ENCODE results near the gene PAQR7. TPM values are rescaled to one million over a fixed set of nuclear protein-coding genes. Genes with fewer than 3 reads are reported as not detected.
A peak's percentile ranks its signal among the peaks of the same experiment; 100 is the strongest.

The PAQR7 gene
- total and polyA plus RNA-seq, 4 donors: 4.2 to 12.1 (median 6.6) TPM

GRCh38 chr1:25836695-25837094 is 38.8 kb downstream of the PAQR7 start:
- Histone ChIP-seq H3K27ac (ENCODE audit: low read depth in 1 of 2, low read length in 1 of 2) (no peak overlapping the region), H3K4me3 (no peak overlapping the region), H3K9ac (ENCODE audit: insufficient read depth in 1 of 2, low read length in 2 of 2) (no peak overlapping the region), H3K36me3 (ENCODE audit: control insufficient read depth in 4 of 4, insufficient read depth in 4 of 4, low read length in 4 of 4) (peaks cover 11 to 21% (median 16%) of the 10 kb centered on the region in 4 donors), H3K9me3 (ENCODE audit: control insufficient read depth in 4 of 4, insufficient read depth in 3 of 4, low read length in 3 of 4) (no peaks in the 10 kb centered on the region), H3K4me1 (ENCODE audit: control insufficient read depth in 5 of 5, insufficient read depth in 5 of 5, low read length in 5 of 5) (peaks cover 0 to 3% (median 0%) of the 10 kb centered on the region in 5 donors), H3K27me3 (ENCODE audit: control insufficient read depth in 3 of 3, insufficient read depth in 3 of 3, low read length in 2 of 3) (no peaks in the 10 kb centered on the region)
- DNase-seq (no peak), ATAC-seq (ENCODE audit: insufficient read depth, low FRiP score) (no peak)
- TF ChIP-seq CTCF (IDR thresholded peaks at IDR 0.05; ENCODE audit: control extremely low read depth, extremely low read depth): no peak
- 80 to 83% methylated on average over 3 of the region's 3 CpGs for WGBS, 2 donors

- no peak overlapping the region for H3K27ac ChIP-seq (ENCODE audit: low read depth in 1 of 2, low read length in 1 of 2)
- H3K4me1 ChIP-seq (ENCODE audit: control insufficient read depth in 5 of 5, insufficient read depth in 5 of 5, low read length in 5 of 5): peaks cover 0 to 3% (median 0%) of the 10 kb centered on the region in 5 donors
- H3K4me3 ChIP-seq: no peak overlapping the region
- peak in 2 of 3 donors; percentile 34 to 35 for DNase-seq
- peaks cover 21 to 39% (median 28%) of the 10 kb centered on the region in 4 donors for H3K36me3 ChIP-seq (ENCODE audit: control insufficient read depth in 4 of 4, insufficient read depth in 4 of 4, low read length in 4 of 4)
- no peak overlapping the region for H3K9ac ChIP-seq (ENCODE audit: insufficient read depth in 1 of 2, low read length in 2 of 2)
- ATAC-seq (ENCODE audit: insufficient read depth, low FRiP score): no peak
- WGBS, 2 donors: 68 to 69% methylated on average over 3 of the region's 3 CpGs
- H3K9me3 ChIP-seq (ENCODE audit: control insufficient read depth in 4 of 4, insufficient read depth in 3 of 4, low read length in 3 of 4): no peaks in the 10 kb centered on the region
- H3K27me3 ChIP-seq (ENCODE audit: control insufficient read depth in 3 of 3, insufficient read depth in 3 of 3, low read length in 2 of 3): no peaks in the 10 kb centered on the region
- no peak for TF ChIP-seq CTCF (IDR thresholded peaks at IDR 0.05; ENCODE audit: control extremely low read depth, extremely low read depth)
These were observed 40.6 kb downstream of the PAQR7 start for GRCh38 chr1:25834894-25835293.

GRCh38 chr1:25833158-25833557 is 42.4 kb downstream of the PAQR7 start:
- no peaks in the 10 kb centered on the region for H3K27me3 ChIP-seq (ENCODE audit: control insufficient read depth in 3 of 3, insufficient read depth in 3 of 3, low read length in 2 of 3)
- DNase-seq: no peak
- 97 to 98% methylated on average over 5 of the region's 5 CpGs for WGBS, 2 donors
- peaks cover 34 to 52% (median 40%) of the 10 kb centered on the region in 4 donors for H3K36me3 ChIP-seq (ENCODE audit: control insufficient read depth in 4 of 4, insufficient read depth in 4 of 4, low read length in 4 of 4)
- no peak overlapping the region for H3K9ac ChIP-seq (ENCODE audit: insufficient read depth in 1 of 2, low read length in 2 of 2)
- H3K4me1 ChIP-seq (ENCODE audit: control insufficient read depth in 5 of 5, insufficient read depth in 5 of 5, low read length in 5 of 5): peaks cover 0 to 3% (median 0%) of the 10 kb centered on the region in 5 donors
- H3K4me3 ChIP-seq: no peak overlapping the region
- no peak overlapping the region for H3K27ac ChIP-seq (ENCODE audit: low read depth in 1 of 2, low read length in 1 of 2)
- ATAC-seq (ENCODE audit: insufficient read depth, low FRiP score): no peak
- TF ChIP-seq CTCF (IDR thresholded peaks at IDR 0.05; ENCODE audit: control extremely low read depth, extremely low read depth): no peak
- H3K9me3 ChIP-seq (ENCODE audit: control insufficient read depth in 4 of 4, insufficient read depth in 3 of 4, low read length in 3 of 4): no peaks in the 10 kb centered on the region
